GM12891 (cell line): ENCODE results near the gene CRADD.

Experiments
- POLR2A ChIP-seq: IDR thresholded peaks from 2 replicates; pipeline ENCODE4 v1.6.1; 2011; ENCODE audit warnings: low read depth, low read length, control low read depth
- POLR2AphosphoS5 ChIP-seq: IDR thresholded peaks from 2 replicates; pipeline ENCODE4 v1.6.1; 2011; ENCODE audit warnings: low read depth, low read length, control low read depth
- SPI1 ChIP-seq: IDR thresholded peaks from 2 replicates; pipeline ENCODE4 v1.6.1; 2011; ENCODE audit warnings: low read depth, low read length, control low read depth
- TAF1 ChIP-seq: IDR thresholded peaks from 2 replicates; pipeline ENCODE4 v1.6.1; 2011; ENCODE audit warnings: low read depth, low read length, control low read depth

DNA sequence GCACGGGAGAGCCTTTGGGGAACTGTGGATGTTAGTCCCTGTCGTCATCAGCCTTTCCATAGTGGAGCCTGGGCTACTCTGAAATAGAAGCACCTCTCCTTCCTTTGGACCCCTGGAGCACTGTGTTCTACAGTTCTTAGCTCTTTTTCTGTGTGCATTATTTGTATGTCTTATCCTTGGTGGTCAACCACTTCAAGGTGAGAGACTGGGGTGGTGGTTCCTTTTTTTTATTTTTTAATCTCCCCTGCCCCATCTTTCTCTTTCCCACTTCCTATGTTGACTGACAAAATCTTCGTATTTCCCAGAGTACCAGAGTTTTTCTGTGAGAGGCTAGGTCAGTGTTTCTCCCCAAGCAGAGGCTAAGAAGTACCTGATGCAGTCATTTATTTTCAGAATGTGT, 111.7 kb downstream of the CRADD start:
- no peak for TF ChIP-seq POLR2AphosphoS5
- TF ChIP-seq SPI1 = no peak
- no peak for TF ChIP-seq TAF1
- no peak for TF ChIP-seq POLR2A
